Mucosa of rectum (tissue), 2 donors: Measurements from ENCODE around the gene TMEM243.

ENCODE experiments used
- H3K27ac ChIP-seq, 2 donors: one replicate each; pipeline ENCODE4 v1.7.0; 2013; ENCODE audit warnings: inconsistent platforms in 2 of 2, low read depth in 2 of 2, low read length in 2 of 2
- H3K27me3 ChIP-seq, 2 donors: one replicate each; pipeline ENCODE4 v1.7.0; 2013; ENCODE audit warnings: low read length in 2 of 2; ENCODE audit not compliant: control insufficient read depth in 2 of 2, insufficient read depth in 2 of 2
- H3K36me3 ChIP-seq, 2 donors: one replicate each; pipeline ENCODE4 v1.7.0; 2013; ENCODE audit warnings: low read length in 2 of 2; ENCODE audit not compliant: control insufficient read depth in 2 of 2, insufficient read depth in 2 of 2
- H3K4me1 ChIP-seq, 2 donors: one replicate each; pipeline ENCODE4 v1.7.0; 2013; ENCODE audit warnings: low read length in 2 of 2, mild to moderate bottlenecking in 1 of 2; ENCODE audit not compliant: control insufficient read depth in 2 of 2, insufficient read depth in 2 of 2
- H3K4me3 ChIP-seq, 2 donors: one replicate each; pipeline ENCODE4 v1.7.0; 2013; ENCODE audit warnings: low read length in 2 of 2
- H3K9ac ChIP-seq, 2 donors: one replicate each; pipeline ENCODE4 v1.7.0; 2013; ENCODE audit warnings: low read length in 2 of 2, low read depth in 1 of 2, mild to moderate bottlenecking in 1 of 2
- H3K9me3 ChIP-seq, 2 donors: one replicate each; pipeline ENCODE4 v1.7.0; 2013; ENCODE audit warnings: low read length in 2 of 2; ENCODE audit not compliant: control insufficient read depth in 2 of 2
- donor health status: healthy.
- donor health status: Normal muscosa, but diverticular disease.

The TMEM243 gene

DNA sequence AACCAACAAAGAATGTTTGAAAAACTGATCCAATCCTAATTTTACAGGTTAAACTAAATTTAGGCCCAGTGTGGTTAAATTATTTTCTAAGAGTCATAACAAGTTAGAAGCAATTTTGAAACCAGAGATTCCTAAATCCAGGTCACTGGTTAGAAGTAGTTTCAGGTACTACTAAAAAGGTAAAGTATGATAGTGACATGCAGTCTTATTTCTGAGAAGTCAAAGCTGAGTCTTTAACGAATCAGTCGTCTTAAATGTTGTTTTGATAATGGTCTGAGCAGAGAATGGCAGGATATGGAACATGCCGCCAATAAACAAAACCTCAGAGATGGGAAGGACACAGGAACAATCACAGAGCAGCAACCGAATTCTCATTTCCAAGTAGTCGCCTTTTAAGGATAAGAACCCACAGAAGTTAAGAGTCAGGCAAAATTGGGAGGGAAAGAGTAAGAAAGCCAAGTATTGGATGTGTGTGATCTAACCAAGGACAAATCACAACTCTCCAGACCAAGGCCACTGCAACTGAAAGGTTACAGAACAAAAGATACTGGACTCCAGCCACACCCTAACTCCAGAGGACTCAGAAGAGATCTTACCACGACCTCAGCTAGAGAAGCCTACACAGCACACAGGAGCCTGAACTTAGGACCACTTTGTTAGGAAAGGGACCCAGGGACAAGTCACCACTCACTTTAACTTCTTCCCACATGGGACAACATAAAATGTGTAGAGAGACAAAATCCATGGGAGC is 19.7 kb downstream of the TMEM243 start:
- H3K27ac ChIP-seq, result no peak overlapping the region
- no peak overlapping the region for H3K4me3 ChIP-seq
- peaks cover 29 to 33% of the 10 kb centered on the region in 2 donors for H3K36me3 ChIP-seq
- no peaks in the 10 kb centered on the region for H3K4me1 ChIP-seq
- H3K9ac ChIP-seq, result no peak overlapping the region
- peaks cover 0 to 4% of the 10 kb centered on the region in 2 donors for H3K9me3 ChIP-seq
- no peaks in the 10 kb centered on the region for H3K27me3 ChIP-seq

DNA sequence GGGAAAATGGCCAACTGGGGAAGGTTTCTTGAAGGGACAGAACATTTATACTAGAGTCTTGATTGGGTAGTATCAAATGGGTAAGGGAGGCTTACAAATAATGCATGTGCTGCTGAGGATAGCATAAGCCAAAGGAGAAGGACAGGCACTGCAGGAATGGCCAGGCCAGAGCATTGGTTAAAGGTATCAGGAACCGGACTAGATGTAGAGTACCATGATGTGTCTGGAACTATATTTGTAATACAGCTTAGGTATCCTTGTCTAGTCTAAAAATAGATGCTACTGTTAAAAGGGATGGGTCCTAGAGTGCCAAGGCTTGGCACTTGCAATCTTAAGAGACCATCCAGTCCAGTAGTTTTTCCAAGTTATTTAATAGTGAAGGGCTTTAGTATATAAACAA is 20.3 kb downstream of the TMEM243 start:
- H3K27ac ChIP-seq, result no peak overlapping the region
- no peak overlapping the region for H3K4me3 ChIP-seq
- H3K4me1 ChIP-seq, result no peaks in the 10 kb centered on the region
- no peak overlapping the region for H3K9ac ChIP-seq
- H3K27me3 ChIP-seq, result no peaks in the 10 kb centered on the region
- H3K36me3 ChIP-seq, result peaks cover 33 to 39% of the 10 kb centered on the region in 2 donors
- H3K9me3 ChIP-seq, result no peaks in the 10 kb centered on the region

DNA sequence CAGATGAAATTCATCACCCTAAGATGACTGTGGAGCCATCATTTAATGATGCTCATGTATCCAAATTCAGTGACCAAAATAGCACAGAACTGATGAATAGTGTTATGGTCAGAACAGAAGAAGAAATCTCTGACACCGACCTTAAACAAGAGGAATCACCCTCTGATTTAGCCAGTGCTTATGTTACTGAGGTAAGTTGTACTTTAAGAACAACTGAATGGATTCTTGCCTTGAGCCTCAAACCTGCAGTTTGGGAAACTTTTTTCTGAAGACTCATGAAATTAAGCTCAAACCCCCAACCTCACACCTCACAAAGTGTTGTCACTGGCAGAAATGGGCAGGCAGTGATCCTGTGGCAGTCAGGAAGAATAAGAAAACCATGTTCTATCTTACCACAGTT is 25.6 kb downstream of the TMEM243 start:
- H3K4me1 ChIP-seq, result no peaks in the 10 kb centered on the region
- H3K36me3 ChIP-seq, result peaks cover 62 to 79% of the 10 kb centered on the region in 2 donors

GRCh38 chr7:87192784-87193487 is 26.6 kb downstream of the TMEM243 start:
- Histone ChIP-seq H3K9ac (no peak overlapping the region), H3K4me1 (no peaks in the 10 kb centered on the region), H3K27me3 (no peaks in the 10 kb centered on the region), H3K9me3 (no peaks in the 10 kb centered on the region), H3K36me3 (peaks cover 70 to 85% of the 10 kb centered on the region in 2 donors), H3K4me3 (no peak overlapping the region), H3K27ac (no peak overlapping the region)

More for the DNA sequence above, 25.6 kb downstream of the TMEM243 start:
- no peaks in the 10 kb centered on the region for H3K9me3 ChIP-seq
- no peak overlapping the region for H3K4me3 ChIP-seq
- H3K9ac ChIP-seq, result no peak overlapping the region
- H3K27me3 ChIP-seq, result no peaks in the 10 kb centered on the region
- no peak overlapping the region for H3K27ac ChIP-seq

DNA sequence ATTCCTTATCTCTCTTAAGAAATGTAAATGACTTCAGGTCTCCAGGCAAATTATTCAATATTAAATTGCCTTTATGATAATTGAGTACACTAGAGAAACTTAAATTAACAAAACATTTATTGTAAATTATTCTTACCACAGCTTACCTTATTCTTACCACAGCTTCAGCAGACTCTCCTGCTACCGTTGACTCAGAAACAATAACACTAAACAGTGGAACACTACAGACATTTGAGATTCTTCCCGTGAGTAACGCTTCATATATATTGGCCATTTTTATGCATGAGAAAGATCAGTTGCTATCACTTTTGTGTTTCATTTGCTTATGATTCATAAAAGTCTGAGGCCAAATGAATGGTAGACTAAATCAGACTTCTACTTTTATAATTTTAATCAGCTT is 28.7 kb downstream of the TMEM243 start:
- Histone ChIP-seq H3K9ac (no peak overlapping the region), H3K36me3 (peaks cover 74 to 91% of the 10 kb centered on the region in 2 donors), H3K4me1 (no peaks in the 10 kb centered on the region), H3K27me3 (no peaks in the 10 kb centered on the region), H3K9me3 (no peaks in the 10 kb centered on the region), H3K4me3 (no peak overlapping the region), H3K27ac (no peak overlapping the region)

GRCh38 chr7:87188930-87189329 is 30.6 kb downstream of the TMEM243 start:
- H3K36me3 ChIP-seq, result peaks cover 71 to 90% of the 10 kb centered on the region in 2 donors
- H3K27ac ChIP-seq, result no peak overlapping the region
- H3K4me1 ChIP-seq, result no peaks in the 10 kb centered on the region
- no peak overlapping the region for H3K4me3 ChIP-seq
- no peak overlapping the region for H3K9ac ChIP-seq
- no peaks in the 10 kb centered on the region for H3K27me3 ChIP-seq
- H3K9me3 ChIP-seq, result no peaks in the 10 kb centered on the region

DNA sequence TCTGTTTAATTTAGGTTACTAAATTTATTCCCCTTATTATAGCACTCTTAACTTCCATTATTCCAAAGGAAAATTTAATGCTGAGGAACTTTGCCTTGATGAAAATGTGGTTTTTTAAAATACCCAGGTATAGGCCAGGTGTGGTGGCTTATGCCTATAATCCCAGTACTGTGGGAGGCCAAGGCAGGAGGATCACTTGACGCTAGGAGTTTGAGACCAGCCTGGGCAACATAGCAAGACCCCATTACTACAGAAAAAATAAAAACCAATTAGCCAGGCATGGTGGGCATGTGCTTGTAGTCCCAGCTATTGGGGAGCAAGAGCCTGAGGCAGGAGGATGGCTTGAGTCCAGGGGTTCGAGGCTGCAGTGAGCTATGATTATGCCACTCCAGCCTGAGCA is 32.4 kb downstream of the TMEM243 start:
- Histone ChIP-seq H3K36me3 (peaks cover 71 to 91% of the 10 kb centered on the region in 2 donors), H3K27me3 (no peaks in the 10 kb centered on the region), H3K9ac (no peak overlapping the region), H3K9me3 (no peaks in the 10 kb centered on the region), H3K27ac (no peak overlapping the region), H3K4me3 (no peak overlapping the region), H3K4me1 (no peaks in the 10 kb centered on the region)

- H3K36me3 ChIP-seq, result peaks cover 53 to 58% of the 10 kb centered on the region in 2 donors
- H3K4me3 ChIP-seq, result no peak overlapping the region
- H3K9ac ChIP-seq, result no peak overlapping the region
- no peak overlapping the region for H3K27ac ChIP-seq
- H3K9me3 ChIP-seq, result no peaks in the 10 kb centered on the region
- no peaks in the 10 kb centered on the region for H3K27me3 ChIP-seq
- H3K4me1 ChIP-seq, result no peaks in the 10 kb centered on the region
Observed at GRCh38 chr7:87179180-87179579, 40.4 kb downstream of the TMEM243 start.

DNA sequence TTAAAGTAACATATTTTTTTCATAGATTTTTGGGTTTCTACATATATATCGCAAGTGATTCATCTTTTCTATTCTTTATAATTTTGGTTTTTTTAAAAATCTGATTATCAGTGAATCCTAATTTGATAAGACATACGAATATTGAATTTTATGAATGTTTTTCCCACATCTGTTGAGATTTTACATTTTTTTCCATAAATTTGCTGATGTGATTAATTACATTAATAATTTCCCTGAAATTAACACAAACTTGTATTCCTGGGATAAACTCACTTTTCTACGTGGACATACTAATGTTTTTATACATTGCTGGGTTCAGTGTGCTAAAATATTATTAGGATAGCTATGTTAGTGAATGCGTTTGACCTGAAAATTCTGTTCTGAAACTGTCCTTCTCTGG is 41.2 kb downstream of the TMEM243 start:
- Histone ChIP-seq H3K27me3 (no peaks in the 10 kb centered on the region), H3K9me3 (no peaks in the 10 kb centered on the region), H3K36me3 (peaks cover 54 to 56% of the 10 kb centered on the region in 2 donors), H3K27ac (no peak overlapping the region), H3K4me1 (no peaks in the 10 kb centered on the region), H3K4me3 (no peak overlapping the region), H3K9ac (no peak overlapping the region)

DNA sequence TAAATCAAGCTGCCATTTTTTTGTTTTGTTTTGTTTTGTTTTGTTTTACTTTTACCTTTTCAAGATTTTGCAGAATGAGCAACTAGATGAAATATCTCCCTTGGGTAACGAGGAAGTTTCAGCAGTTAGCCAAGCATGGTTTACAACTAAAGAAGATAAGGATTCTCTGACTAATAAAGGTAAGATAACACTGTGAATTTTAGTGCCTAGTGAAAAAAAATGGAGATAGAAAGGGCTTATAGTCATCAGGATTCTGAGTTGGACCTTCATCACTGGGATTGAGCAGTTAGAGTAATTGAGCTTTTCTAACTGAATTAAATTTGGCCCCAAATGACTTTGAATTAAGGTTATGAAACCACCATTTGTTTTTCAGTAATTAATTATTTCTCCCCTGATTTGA is 46.1 kb downstream of the TMEM243 start:
- Histone ChIP-seq H3K4me1 (no peaks in the 10 kb centered on the region), H3K9ac (no peak overlapping the region), H3K9me3 (no peaks in the 10 kb centered on the region), H3K27ac (no peak overlapping the region), H3K36me3 (peaks cover 68 to 73% of the 10 kb centered on the region in 2 donors), H3K27me3 (no peaks in the 10 kb centered on the region), H3K4me3 (no peak overlapping the region)
